Body of pancreas (tissue), 4 donors: ENCODE measurements around the gene CST9L.

Experiments
- CTCF ChIP-seq, 7 experiments: fragments of 450-650 bp in 4 of 7; fragments of 200-600 bp in 3 of 7; sonication (generic) in 3 of 7; IDR thresholded peaks; one replicate each; pipeline ENCODE4 v1.5.1; 2016 to 2019; ENCODE audit warnings: antibody characterized with exemption in 7 of 7
- POLR2A ChIP-seq, 3 donors: fragments of 450-650 bp; IDR thresholded peaks; one replicate each; pipeline ENCODE4 v1.6.1; 2016; ENCODE audit warnings: antibody characterized with exemption in 3 of 3, mild to moderate bottlenecking in 2 of 3

GRCh38 chr20:23607497-23608245 lies 39.4 kb upstream of the CST9L start:
- TF ChIP-seq POLR2A (IDR thresholded peaks at IDR 0.05), result no peak
- TF ChIP-seq CTCF (IDR thresholded peaks at IDR 0.05), result no peak
